Measurements from ENCODE around the gene ZER1.
A peak's percentile ranks its signal among the peaks of the same experiment; 100 is the strongest.

The ZER1 gene

GRCh38 chr9:128723352-128723865 is 48.3 kb downstream of the ZER1 start:
- no peaks in the 10 kb centered on the region for H3K36me3 ChIP-seq (ENCODE audit: low read length)
- no peaks in the 10 kb centered on the region for H3K9me2 ChIP-seq (replicated peaks; ENCODE audit: insufficient read depth, low read length)
- TF ChIP-seq, protein P1, sequence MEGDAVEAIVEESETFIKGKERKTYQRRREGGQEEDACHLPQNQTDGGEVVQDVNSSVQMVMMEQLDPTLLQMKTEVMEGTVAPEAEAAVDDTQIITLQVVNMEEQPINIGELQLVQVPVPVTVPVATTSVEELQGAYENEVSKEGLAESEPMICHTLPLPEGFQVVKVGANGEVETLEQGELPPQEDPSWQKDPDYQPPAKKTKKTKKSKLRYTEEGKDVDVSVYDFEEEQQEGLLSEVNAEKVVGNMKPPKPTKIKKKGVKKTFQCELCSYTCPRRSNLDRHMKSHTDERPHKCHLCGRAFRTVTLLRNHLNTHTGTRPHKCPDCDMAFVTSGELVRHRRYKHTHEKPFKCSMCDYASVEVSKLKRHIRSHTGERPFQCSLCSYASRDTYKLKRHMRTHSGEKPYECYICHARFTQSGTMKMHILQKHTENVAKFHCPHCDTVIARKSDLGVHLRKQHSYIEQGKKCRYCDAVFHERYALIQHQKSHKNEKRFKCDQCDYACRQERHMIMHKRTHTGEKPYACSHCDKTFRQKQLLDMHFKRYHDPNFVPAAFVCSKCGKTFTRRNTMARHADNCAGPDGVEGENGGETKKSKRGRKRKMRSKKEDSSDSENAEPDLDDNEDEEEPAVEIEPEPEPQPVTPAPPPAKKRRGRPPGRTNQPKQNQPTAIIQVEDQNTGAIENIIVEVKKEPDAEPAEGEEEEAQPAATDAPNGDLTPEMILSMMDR (IDR thresholded peaks at IDR 0.05; ENCODE audit: insufficient read depth, low read length, poor library complexity, severe bottlenecking) = no peak
- TF ChIP-seq EZH2phosphoT487 (conservative IDR thresholded peaks at IDR 0.05; ENCODE audit: low read length) = no peak
- peak overlapping the region; percentile 62 for H3K27ac ChIP-seq (ENCODE audit: low read depth, low read length)
- H3K4me3 ChIP-seq (ENCODE audit: insufficient read depth, low read length, poor library complexity, severe bottlenecking) = peak overlapping the region; percentile 99
- peak overlapping the region; percentile 98 for H3K4me2 ChIP-seq (ENCODE audit: low read depth, low read length, poor library complexity, severe bottlenecking)
- H3K9me3 ChIP-seq (ENCODE audit: insufficient read depth, low read length) = no peaks in the 10 kb centered on the region
- peaks cover 32% of the 10 kb centered on the region for H3K79me2 ChIP-seq (ENCODE audit: insufficient read depth, low read length)
- H2AFZ ChIP-seq (ENCODE audit: low read depth, low read length, severe bottlenecking) = peak overlapping the region; percentile 52
- H4K20me1 ChIP-seq (ENCODE audit: low read depth, low read length) = no peaks in the 10 kb centered on the region
- H3K27me3 ChIP-seq (ENCODE audit: low read length) = no peaks in the 10 kb centered on the region
- peak overlapping the region; percentile 100 for H3K9ac ChIP-seq (ENCODE audit: low read length)
- H3F3A ChIP-seq (ENCODE audit: insufficient read depth) = peaks cover 5% of the 10 kb centered on the region; the same call in 1 of the 2 replicates

- Histone ChIP-seq H3K9me3 (ENCODE audit: insufficient read depth, low read length) (no peaks in the 10 kb centered on the region), H3K9me2 (replicated peaks; ENCODE audit: insufficient read depth, low read length) (no peaks in the 10 kb centered on the region), H3K79me2 (ENCODE audit: insufficient read depth, low read length) (peaks cover 32% of the 10 kb centered on the region), H3K27me3 (ENCODE audit: low read length) (no peaks in the 10 kb centered on the region), H3K4me2 (ENCODE audit: low read depth, low read length, poor library complexity, severe bottlenecking) (peak overlapping the region; percentile 98), H3F3A (ENCODE audit: insufficient read depth) (peaks cover 5% of the 10 kb centered on the region; the same call in 1 of the 2 replicates), H2AFZ (ENCODE audit: low read depth, low read length, severe bottlenecking) (no peak overlapping the region), H3K27ac (ENCODE audit: low read depth, low read length) (peak overlapping the region; percentile 62), H3K9ac (ENCODE audit: low read length) (peak overlapping the region; percentile 100), H3K36me3 (ENCODE audit: low read length) (no peaks in the 10 kb centered on the region), H4K20me1 (ENCODE audit: low read depth, low read length) (no peaks in the 10 kb centered on the region), H3K4me3 (ENCODE audit: insufficient read depth, low read length, poor library complexity, severe bottlenecking) (peak overlapping the region; percentile 99)
- TF ChIP-seq, protein P1 (IDR thresholded peaks at IDR 0.05; ENCODE audit: insufficient read depth, low read length, poor library complexity, severe bottlenecking) = no peak
- TF ChIP-seq EZH2phosphoT487 (conservative IDR thresholded peaks at IDR 0.05; ENCODE audit: low read length) = no peak
Observed at GRCh38 chr9:128722380-128723351, 49.1 kb downstream of the ZER1 start.

DNA sequence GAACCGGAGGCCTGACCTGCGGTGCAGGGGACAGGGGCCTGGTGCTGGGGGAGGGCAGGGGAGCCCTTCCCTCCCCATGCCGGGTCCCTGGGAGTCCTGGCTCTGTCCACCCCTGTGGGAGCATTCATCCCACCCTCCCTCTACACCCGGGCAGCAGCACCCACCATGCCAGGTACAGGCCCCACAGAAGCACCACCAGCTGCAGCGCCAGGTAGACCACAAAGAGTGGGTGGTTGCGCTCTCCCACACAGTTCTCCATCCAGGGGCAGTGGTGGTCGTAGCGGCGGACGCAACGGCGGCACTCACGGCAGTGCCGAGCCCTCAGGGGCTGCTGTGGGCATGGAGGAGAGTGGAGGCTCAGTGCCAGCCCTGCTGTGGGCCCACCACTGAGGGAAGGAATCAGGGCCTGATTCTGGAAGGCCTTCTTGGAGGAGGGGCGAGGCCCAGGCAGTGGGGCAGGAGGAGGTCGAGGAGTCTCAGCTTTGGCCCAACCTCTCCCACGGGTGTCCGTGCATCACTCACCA is 50.2 kb downstream of the ZER1 start:
- H3K27ac ChIP-seq (ENCODE audit: low read depth, low read length) = no peak overlapping the region
- no peak overlapping the region for H3K4me3 ChIP-seq (ENCODE audit: insufficient read depth, low read length, poor library complexity, severe bottlenecking)
- H3K36me3 ChIP-seq (ENCODE audit: low read length) = no peaks in the 10 kb centered on the region

More for the DNA sequence above, 50.2 kb downstream of the ZER1 start:
- TF ChIP-seq EZH2phosphoT487 (conservative IDR thresholded peaks at IDR 0.05; ENCODE audit: low read length) = no peak
- TF ChIP-seq, protein P1 (IDR thresholded peaks at IDR 0.05; ENCODE audit: insufficient read depth, low read length, poor library complexity, severe bottlenecking) = no peak
- no peak overlapping the region for H3K4me2 ChIP-seq (ENCODE audit: low read depth, low read length, poor library complexity, severe bottlenecking)
- H4K20me1 ChIP-seq (ENCODE audit: low read depth, low read length) = no peaks in the 10 kb centered on the region
- no peaks in the 10 kb centered on the region for H3K27me3 ChIP-seq (ENCODE audit: low read length)
- H3F3A ChIP-seq (ENCODE audit: insufficient read depth) = peaks cover 5% of the 10 kb centered on the region; the same call in 1 of the 2 replicates
- no peaks in the 10 kb centered on the region for H3K9me3 ChIP-seq (ENCODE audit: insufficient read depth, low read length)
- H3K79me2 ChIP-seq (ENCODE audit: insufficient read depth, low read length) = peaks cover 24% of the 10 kb centered on the region
- H3K9me2 ChIP-seq (replicated peaks; ENCODE audit: insufficient read depth, low read length) = no peaks in the 10 kb centered on the region
- no peak overlapping the region for H2AFZ ChIP-seq (ENCODE audit: low read depth, low read length, severe bottlenecking)
- no peak overlapping the region for H3K9ac ChIP-seq (ENCODE audit: low read length)

Measured in SU-DHL-6 (cell line).